Measurements from ENCODE around the gene TRPM6.
"Not testable (repeated sequence)": the region's sequence is repeated elsewhere in the genome, so short reads cannot be mapped to it uniquely, and the experiment has no call there.

The TRPM6 gene

DNA sequence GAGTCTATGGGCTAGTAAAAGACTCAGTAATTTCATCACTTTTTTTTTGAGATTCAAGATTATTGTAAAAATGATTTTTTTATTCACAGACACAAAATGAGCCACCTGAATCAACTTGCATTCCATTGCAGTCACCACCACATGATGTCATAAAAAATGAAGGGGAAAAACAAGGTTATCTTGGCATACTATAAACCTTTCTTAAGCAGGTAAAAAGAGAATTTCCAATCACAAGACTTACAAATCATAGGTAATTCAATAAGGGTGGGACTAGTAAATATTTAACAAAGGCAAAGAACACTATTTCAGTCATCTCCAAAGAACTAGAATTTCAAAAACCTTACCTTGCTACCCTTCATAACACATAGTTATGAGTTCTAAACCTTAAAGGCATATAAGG lies 30.7 kb downstream of the TRPM6 start:
- ATAC-seq (no peak), DNase-seq (no peak)

DNA sequence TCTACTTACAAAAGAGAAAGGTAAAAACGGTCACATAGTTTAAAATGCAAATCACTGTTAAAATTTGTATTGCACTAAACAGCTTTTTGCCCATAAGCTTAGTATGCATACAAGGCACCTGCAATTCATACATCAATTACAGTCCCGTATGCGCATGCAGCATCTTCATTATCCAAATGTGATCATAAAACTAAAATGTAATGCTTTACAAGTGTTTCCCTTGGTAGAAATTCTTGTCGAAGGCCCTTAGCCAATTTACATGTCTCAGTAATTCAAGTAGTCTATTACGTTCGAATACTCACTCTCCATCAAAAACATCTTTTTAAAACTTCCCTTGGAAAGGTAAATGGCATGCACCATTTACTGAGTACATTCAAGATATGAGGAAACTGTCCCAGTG lies 32.6 kb downstream of the TRPM6 start:
- no peak for DNase-seq
- ATAC-seq = no peak

DNA sequence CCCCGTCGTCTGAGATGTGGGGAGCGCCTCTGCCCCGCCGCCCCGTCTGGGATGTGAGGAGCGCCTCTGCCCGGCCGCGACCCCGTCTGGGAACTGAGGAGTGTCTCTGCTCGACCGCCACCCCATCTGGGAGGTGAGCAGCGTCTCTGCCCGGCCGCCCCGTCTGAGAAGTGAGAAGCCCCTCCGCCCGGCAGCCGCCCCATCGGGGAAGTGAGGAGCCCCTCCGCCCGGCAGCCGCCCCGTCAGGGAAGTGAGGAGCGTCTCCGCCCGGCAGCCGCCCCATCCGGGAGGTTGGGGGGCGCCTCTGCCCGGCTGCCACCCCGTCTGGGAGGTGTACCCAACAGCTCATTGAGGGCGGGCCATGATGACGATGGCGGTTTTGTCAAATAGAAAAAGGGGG lies 34.7 kb downstream of the TRPM6 start:
- ATAC-seq, DNase-seq: not testable (repeated sequence)

DNA sequence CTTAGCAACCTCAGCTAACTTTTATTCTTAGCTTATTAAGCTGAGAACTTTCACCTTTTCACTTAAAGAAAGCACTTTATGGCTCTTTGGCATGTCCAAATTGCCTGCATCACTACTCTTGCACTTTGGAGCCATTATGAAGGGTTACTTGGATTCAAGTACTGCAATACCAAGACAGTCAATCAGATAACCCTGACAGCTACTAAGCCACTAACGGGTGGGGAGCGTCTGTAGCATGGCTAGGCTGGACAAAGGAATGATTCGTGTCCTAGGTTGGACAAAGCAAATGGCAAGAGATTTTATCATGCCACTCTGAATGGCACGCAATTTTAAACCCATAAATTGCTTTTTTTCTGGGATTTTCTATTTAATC lies 39.6 kb downstream of the TRPM6 start:
- DNase-seq = no peak
- no peak for ATAC-seq

DNA sequence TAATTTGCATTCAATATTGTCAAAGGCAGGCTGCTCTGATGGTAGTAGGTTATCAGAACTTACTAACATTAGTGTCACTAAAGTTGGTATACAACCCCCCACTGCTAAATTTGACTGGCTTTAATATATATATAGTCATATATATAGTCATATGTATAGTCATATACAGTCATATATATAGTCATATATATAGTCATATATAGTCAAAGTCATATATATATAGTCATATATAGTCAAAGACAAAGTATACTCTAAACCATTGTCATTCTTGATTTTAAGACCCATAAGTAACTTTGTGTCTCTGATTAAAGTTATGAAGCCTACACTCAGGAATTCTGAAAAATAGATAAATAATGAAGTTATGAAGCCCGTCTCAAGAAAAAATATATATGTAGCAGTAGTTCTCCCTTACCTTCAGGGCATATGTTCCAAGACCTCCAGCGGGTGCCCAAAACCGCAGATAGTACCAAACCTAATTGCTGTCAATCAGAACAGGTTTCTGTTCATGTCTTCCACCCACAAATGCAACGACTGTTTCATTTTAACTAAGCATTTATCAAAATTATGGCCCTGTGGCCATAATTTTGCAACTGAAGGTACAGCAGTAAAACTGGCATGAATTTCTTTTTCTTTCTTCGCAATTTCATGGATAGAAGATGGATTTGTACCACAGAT lies 40.1 kb downstream of the TRPM6 start:
- DNase-seq = no peak
- no peak for ATAC-seq

DNA sequence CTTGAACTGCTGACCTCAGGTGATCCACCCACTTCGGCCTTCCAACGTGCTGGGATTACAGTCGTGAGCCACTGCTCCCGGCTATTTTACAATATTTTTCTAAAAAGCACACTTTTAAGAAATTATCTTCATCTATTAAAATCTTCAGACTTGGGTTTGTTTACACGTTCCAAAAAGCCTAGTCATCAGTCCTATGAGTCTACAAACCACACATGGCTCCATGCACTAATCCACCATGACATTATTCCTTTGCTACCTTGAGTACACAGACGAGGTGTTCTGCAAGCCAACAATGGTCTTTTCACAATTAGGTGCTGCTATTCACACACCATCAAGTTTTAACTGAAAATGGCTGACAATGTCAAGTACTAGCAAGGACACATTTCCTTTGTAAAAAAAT lies 41.0 kb downstream of the TRPM6 start:
- DNase-seq = no peak
- ATAC-seq = no peak

DNA sequence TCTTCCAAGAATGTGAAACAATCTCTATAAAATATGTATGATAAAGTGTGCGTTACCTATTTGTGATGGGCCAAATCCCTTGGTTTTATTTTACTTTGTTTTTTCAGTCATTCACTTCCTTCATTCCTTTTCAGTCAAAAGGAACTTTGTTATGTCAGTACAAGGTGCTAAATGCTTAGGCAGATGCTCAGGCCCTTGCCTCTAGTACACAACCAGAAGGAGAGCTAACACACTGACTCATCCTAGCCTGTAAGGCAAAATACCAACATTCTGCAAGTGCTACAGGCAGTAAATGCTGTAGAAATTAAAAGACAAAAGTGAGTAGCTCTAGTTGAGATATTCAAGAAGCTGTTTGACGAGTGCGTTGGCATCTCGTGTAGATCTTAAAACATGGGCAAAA lies 49.4 kb downstream of the TRPM6 start:
- DNase-seq = no peak
- no peak for ATAC-seq

DNA sequence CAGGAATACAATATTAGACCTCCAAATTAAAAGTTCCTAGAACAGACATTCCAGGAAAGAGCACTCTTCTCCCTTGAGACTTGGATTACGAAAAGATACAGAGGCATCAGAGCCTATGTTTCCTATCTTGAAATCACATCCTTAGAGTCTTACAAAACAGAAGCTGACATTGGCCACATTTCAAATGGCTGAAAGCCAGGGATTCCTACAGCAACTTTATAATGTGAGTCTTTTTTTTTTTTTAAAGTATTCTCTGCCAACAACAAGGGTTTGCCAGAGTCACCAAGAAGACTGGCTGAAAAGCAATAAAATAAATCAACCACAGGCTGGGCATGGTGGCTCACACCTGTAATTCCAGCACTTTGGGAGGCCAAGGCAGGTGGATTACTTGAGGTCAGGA lies 63.1 kb downstream of the TRPM6 start:
- DNase-seq (no peak), ATAC-seq (no peak)

DNA sequence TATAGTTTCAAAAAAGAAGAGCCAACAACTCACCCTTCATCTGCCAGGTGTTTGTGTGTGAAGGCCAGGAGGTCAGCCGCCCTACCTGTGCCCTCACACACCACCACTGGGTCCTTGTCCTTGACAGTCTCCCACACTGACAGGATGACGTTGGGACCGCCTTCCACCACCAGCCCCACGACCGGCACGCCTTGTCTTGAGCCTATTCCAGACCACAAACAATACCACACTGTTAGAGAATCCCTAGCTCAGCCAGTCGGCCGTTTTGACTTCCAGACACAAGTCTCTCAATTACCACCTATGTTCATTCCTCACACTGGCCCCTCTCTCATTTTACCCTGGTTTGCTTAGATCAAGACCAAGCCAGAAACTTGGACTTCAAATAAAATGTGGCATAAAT lies 66.1 kb downstream of the TRPM6 start:
- ATAC-seq (no peak), DNase-seq (no peak)

DNA sequence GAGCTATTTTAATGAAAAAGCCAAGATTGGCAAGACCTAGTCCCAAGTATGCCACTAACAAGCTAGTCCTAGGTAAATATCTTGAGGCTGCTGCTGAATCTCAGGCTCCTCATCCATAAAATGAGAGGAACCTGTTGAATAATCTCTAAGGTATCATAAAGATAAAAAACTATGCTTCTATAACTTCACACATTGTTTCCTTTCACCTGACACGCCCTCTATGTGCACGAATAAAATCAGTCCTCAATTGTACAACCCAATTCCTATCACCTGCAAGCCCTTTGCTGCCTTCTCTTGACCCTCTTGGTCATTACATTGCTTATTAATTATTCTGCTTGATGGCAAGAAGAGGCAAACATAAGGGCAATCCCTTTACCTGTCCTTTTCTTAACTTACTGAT lies 69.9 kb downstream of the TRPM6 start:
- ATAC-seq (no peak), DNase-seq (no peak)

DNA sequence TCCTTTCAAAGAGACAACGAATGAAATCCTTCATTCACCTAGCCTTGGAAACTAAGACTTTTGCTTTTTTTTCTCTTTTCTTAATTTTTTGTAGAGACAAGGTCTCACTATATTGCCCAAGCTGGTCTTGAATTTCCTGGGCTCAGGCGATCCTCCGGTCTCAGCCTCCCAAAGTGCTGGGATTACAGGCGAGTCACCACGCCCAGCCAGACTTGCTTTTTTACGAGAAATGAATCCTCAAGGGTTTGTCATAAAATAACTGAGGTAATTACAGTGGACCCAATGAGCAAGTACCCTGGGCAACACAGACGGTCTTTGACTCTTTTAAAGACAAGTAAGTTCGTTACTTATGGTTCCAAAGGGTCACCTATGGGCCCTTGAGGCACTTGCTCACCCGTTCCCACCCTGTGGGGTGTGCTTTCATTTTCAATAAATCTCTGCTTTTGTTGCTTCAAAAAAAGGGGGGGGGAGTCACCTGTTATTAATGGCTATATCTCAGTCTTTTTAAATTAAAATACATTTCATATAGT lies 70.4 kb downstream of the TRPM6 start:
- DNase-seq = no peak
- ATAC-seq = no peak

DNA sequence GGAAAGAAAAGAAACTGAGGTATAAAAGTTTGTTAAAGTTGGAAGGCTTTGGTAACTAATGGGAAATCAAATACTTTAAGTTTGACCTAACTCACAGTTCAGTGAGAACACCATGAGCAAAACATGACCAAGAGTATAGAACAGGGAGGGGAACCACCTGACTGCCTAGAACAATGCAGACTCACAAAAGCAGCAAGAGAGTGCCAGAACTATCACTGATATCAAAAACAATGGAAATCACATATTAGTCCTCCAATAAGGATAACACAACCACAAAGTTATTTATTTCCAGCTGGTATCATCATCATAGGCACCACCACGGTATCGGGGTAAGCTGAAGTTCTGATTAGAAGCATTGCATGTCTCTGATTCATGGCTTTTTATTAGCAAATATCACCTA lies 77.5 kb downstream of the TRPM6 start:
- no peak for DNase-seq

DNA sequence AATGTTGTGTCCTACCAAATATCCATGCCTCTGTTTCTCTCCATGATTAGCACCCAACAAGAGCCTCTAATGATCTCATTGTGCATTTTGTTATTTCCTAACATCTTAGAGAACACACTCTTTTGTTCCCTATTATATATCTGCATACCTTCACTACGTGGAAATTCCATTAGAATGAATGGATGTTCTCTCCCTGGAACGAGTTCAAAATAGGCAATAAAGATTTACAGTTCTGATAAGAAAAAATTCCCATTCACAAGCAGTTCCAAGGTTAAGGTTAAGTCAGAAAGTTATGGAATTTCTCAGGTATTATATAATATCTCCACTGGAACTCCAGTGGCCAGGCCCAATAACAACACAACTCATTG lies 83.7 kb downstream of the TRPM6 start:
- no peak for DNase-seq

More for the DNA sequence above, 77.5 kb downstream of the TRPM6 start:
- ATAC-seq = no peak

DNA sequence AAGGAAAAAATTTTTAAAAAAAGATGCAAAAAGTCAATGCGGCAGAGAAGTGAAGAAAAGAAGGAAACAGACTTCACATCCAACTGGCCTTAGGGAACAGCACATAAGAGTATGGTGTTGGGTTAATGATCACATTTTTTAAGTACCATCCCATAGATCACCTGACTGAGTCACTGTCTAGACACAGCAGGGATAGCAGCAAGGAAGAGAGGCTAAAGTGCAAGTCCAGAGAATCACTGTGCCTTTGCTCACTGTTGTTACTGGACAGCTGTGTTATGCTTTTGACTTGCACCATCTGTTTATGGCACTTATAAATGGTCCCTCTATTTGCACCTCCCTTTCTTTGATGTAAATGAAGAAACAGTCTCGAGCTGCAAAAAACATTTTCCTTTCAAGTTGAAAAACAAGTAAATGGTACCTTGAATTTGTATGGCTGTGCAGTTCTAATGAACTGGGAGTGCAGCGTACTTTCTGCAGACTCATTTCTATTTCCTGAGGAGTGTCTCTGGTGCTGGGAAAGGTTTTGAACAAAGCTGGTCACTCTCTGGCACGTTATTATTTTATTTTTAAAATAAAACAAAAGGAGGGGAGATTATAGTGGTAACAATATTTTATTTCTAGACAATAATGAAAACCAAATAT lies 84.2 kb downstream of the TRPM6 start:
- ATAC-seq = no peak
- DNase-seq = no peak

More for the DNA sequence above, 83.7 kb downstream of the TRPM6 start:
- ATAC-seq = no peak

DNA sequence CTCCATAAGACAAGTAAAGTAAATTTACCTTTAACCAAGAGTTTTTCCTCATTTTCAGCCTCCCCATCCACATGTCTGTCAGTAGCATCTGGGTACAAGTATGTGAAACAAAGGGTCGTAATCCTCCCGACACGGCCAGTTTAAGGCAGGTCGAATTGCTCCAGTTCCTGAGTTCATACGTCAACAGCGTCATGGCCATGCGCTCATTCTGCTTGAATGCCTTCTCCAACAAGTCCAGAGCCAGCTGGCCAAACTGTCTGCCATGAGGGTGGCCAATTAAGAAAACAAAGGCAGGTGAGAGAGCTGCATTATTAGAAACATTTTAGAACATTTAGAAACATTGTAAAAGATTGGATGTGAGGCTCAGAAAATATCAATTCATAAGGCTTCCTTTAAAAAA lies 87.5 kb downstream of the TRPM6 start:
- DNase-seq (no peak), ATAC-seq (no peak)

DNA sequence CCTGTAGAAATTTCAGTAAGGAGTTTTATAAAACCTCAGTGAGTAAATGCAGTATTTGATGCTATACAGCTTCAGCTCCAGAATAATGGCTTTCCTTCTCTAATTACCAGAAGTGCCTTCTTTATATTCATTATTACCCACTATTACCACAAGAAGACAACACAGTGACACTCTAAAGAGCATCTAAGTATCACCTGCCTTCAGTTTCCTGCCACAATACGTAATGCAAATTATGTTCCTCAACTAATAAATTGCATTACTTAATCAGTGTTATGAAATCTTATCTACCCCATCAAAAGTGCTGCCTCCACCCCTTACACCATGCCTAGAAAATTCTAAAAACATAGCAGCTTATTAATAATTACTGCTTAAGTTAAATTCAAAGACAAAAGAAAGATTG lies 91.9 kb downstream of the TRPM6 start:
- ATAC-seq (no peak), DNase-seq (no peak)

DNA sequence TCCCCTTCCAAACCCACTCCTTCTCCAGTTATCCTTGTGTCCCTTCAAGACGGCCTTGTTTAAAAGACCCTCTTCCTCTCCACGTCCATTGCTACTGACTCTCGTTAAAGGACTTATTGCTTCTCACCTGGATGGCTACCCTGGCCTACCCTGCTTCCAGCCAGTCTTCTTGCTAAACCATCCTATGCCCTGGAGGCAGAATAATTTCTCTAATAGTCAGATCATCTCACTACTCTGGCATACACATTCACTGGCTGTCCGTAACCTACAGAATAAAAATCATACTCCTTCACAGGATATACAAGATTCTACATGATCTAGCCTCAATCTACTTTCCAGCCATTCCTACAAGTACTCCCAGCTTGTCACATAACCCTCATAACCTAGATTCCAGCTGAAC lies 92.6 kb downstream of the TRPM6 start:
- ATAC-seq (no peak), DNase-seq (no peak)

DNA sequence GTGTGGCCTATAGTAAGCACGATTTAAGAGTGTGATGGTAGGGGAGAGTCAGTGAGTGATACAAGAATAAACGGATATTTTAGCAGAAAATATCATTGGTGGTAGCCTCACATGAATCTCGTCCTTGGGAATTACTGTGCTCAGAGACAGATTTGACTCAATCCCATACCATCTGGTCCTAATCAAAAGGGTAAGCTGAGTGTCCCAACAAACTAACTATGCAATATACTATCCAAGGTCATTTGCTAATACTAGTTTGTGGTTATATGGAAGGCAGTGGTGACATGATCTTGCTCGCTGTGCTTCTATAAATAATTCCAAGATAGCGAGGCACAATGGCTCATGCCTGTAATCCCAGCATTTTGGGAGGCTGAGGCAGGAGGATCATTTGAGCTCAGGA lies 103.2 kb downstream of the TRPM6 start:
- DNase-seq (no peak), ATAC-seq (no peak)

DNA sequence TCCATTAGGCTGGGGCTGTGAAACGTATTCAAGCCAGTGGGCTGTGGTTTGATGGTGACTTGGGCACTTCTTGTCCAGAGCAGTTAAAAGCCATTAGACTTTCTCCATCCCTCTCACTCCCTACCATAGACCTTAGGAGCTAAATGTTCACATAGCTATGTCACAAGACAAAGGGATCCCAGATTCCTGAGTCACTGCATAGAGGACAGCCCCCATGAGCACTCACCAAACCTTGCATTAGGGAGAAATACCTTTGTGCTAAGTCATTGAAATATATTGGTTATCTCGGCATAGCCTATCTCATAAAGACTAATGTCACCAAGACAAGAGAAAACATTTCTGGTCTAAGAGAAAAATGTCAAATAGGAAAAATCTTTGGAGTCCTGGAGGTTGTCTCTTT lies 104.3 kb downstream of the TRPM6 start:
- ATAC-seq = no peak
- DNase-seq = no peak

DNA sequence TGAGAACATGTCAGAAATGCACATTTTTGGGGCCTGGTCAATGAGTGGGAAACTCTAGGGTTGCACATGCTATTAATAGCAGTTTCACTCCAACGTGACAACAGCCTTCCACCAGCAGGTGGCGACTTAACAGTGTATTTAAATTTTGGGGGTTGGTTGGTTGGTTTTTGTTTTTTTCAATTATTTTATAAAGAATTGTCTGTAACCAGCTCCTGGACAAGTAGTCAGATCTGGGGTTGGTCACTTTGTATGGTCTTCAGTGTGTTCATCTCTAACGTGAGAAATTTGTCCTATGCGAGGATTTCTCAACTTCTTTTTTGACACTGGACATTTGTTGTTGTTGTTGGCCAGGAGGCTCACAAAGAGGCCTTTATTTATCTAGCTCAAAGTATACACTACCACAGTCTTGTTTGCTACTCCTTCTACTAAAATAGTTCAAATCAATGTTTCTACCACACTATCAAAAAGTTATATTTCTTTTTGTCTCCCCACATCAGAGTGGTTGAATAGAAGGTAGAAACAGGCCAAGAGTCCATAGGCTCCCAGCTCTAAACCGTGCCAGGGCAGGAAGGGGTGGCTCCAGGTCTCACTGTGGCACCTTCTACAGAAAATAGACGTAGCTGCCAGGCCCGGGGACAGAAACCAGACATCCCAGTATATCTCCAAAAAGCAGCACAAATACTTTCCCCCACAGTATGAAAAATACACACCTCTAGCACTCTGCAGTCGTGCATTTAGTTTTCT lies 110.4 kb downstream of the TRPM6 start:
- ATAC-seq (peak; percentile 29), DNase-seq (peak; percentile 71)

DNA sequence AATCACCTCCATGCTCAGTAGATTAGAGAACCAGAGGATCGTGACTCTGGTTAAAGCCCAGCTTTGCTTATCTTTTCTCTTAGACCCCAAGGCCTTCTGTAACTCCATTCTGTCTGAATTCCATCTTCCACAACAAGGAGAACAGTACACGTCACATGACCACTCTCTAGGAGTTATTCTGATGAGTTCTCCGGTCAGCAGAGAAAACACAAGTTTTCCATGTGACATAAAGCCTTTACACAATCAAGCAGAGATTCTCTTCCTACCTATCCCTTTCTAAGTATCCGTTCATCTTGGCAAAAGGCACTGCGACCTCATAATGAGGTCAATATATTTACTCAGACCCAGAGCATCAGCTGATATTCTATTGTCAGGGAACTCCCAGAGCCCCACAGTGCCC lies 112.3 kb downstream of the TRPM6 start:
- ATAC-seq = no peak
- DNase-seq = no peak

DNA sequence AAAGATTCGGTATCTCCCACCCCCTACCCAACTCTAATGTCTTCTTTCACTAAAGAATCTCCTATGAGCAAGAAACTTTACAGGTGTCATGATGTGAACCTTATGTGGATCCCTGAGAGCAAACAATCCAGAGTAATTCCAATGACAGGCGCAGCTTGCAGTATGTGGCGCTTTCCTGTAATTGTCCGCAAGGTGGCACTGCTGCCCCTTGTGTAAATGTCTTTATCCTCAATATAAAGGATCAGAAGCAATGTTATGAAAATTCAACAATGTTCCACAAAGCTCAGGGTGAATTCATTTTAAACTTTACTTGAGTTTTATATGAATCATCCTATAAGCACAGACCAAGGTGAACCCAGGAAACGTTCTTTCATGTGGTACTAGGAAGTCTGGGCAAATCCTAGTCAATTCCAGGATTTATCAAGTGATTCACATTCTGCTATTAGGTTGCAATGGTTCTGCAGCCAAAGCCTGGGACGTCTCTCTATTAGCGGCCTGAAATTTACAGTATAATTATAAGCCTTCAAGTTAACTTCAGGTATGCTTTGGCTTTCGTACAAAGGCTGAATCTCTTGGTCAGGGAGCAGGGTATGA lies 113.7 kb downstream of the TRPM6 start:
- ATAC-seq = peak; percentile 58

DNA sequence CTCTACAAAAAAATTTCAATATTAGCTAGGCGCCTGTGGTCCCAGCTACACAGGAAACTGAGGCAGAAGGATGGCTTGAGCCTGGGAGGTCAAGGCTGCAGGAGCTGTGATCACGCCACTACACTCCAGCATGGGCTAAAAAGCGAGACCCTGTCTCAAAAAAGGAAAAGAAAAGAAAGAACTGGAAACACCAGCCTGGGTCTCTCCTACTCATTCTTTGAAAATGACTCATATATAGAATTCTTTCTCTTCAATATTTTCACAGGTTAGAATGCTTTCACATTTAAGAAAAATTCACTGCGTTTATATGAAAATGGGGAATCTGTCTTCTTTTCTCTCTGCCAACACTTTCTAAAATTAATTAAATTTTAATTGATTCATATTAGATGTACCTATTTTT lies 115.6 kb downstream of the TRPM6 start:
- no peak for DNase-seq
- no peak for ATAC-seq

More for the DNA sequence above, 113.7 kb downstream of the TRPM6 start:
- peak; percentile 68 for DNase-seq
